ENCODE data around the gene GIT2. TPM values are rescaled to one million over a fixed set of nuclear protein-coding genes. Genes with fewer than 3 reads are reported as not detected.

The GIT2 gene
- total RNA-seq, 1 experiment from 2014 or later = 40.0 TPM

GRCh38 chr12:109925185-109925840 lies 70.9 kb downstream of the GIT2 start:
- CTCF ChIA-PET = no interaction called here
- no TSS peak for BruUV-seq (replicated peaks)
- intact Hi-C loops (cut with micrococcal nuclease; ENCODE audit: unreplicated experiment) = loop anchor here (10.0 kb wide), 1 partner anchor 71 kb away; no protein-coding TSS in a partner anchor
- no peak overlapping the region for H3K4me3 ChIP-seq (ENCODE audit: low read depth in 2 of 2, low read length in 2 of 2)
- ATAC-seq = no peak
- H3K27me3 ChIP-seq (ENCODE audit: control insufficient read depth, insufficient read depth, low read length) = no peaks in the 10 kb centered on the region
- in situ Hi-C loops (cut with HindIII; ENCODE audit: low pct_unique_long_range_greater_than_20kb, low sequenced_read_pairs) = no loop called here
- H3K9me3 ChIP-seq (ENCODE audit: control insufficient read depth, insufficient read depth, low read depth, low read length) = no peaks in the 10 kb centered on the region
- no peak for DNase-seq (ENCODE audit: low read depth, low spot score)
- no peaks in the 10 kb centered on the region for H3K36me3 ChIP-seq (ENCODE audit: control insufficient read depth, insufficient read depth, low read length)
- H3K27ac ChIP-seq (ENCODE audit: low read length) = no peak overlapping the region
- POLR2A ChIA-PET = interaction anchor here (0.6 kb wide), 1 partner anchor 297 kb away, joined by 4 read pairs; no protein-coding TSS in a partner anchor
- no peak for TF ChIP-seq POLR2AphosphoS5 (IDR thresholded peaks at IDR 0.05; ENCODE audit: low read depth, low read length)
- TF ChIP-seq TCF7L2 (IDR thresholded peaks at IDR 0.05; ENCODE audit: low read depth, low read length) = no peak
- TF ChIP-seq, protein P1, sequence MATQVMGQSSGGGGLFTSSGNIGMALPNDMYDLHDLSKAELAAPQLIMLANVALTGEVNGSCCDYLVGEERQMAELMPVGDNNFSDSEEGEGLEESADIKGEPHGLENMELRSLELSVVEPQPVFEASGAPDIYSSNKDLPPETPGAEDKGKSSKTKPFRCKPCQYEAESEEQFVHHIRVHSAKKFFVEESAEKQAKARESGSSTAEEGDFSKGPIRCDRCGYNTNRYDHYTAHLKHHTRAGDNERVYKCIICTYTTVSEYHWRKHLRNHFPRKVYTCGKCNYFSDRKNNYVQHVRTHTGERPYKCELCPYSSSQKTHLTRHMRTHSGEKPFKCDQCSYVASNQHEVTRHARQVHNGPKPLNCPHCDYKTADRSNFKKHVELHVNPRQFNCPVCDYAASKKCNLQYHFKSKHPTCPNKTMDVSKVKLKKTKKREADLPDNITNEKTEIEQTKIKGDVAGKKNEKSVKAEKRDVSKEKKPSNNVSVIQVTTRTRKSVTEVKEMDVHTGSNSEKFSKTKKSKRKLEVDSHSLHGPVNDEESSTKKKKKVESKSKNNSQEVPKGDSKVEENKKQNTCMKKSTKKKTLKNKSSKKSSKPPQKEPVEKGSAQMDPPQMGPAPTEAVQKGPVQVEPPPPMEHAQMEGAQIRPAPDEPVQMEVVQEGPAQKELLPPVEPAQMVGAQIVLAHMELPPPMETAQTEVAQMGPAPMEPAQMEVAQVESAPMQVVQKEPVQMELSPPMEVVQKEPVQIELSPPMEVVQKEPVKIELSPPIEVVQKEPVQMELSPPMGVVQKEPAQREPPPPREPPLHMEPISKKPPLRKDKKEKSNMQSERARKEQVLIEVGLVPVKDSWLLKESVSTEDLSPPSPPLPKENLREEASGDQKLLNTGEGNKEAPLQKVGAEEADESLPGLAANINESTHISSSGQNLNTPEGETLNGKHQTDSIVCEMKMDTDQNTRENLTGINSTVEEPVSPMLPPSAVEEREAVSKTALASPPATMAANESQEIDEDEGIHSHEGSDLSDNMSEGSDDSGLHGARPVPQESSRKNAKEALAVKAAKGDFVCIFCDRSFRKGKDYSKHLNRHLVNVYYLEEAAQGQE (IDR thresholded peaks at IDR 0.05; ENCODE audit: insufficient read depth in 1 of 2, low read depth in 2 of 2, low read length in 1 of 2) = no peak
- TF ChIP-seq SIN3A (IDR thresholded peaks at IDR 0.05; ENCODE audit: borderline replicate concordance, insufficient read depth, low read depth, low read length) = no peak
- no peak for TF ChIP-seq CTCF (IDR thresholded peaks at IDR 0.05)
- H3K4me1 ChIP-seq (ENCODE audit: control insufficient read depth, insufficient read depth, low read length) = no peaks in the 10 kb centered on the region

GRCh38 chr12:109923481-109924245 lies 72.5 kb downstream of the GIT2 start:
- no peak overlapping the region for H3K27ac ChIP-seq (ENCODE audit: low read length)
- H3K27me3 ChIP-seq (ENCODE audit: control insufficient read depth, insufficient read depth, low read length) = no peaks in the 10 kb centered on the region
- TF ChIP-seq CTCF (IDR thresholded peaks at IDR 0.05) = no peak
- TF ChIP-seq, protein P1 (IDR thresholded peaks at IDR 0.05; ENCODE audit: insufficient read depth in 1 of 2, low read depth in 2 of 2, low read length in 1 of 2) = no peak
- no peak for TF ChIP-seq TCF7L2 (IDR thresholded peaks at IDR 0.05; ENCODE audit: low read depth, low read length)
- no peak for TF ChIP-seq SIN3A (IDR thresholded peaks at IDR 0.05; ENCODE audit: borderline replicate concordance, insufficient read depth, low read depth, low read length)
- TF ChIP-seq POLR2AphosphoS5 (IDR thresholded peaks at IDR 0.05; ENCODE audit: low read depth, low read length) = no peak
- in situ Hi-C loops (cut with HindIII; ENCODE audit: low pct_unique_long_range_greater_than_20kb, low sequenced_read_pairs) = no loop called here
- no peak for DNase-seq (ENCODE audit: low read depth, low spot score)
- no peaks in the 10 kb centered on the region for H3K36me3 ChIP-seq (ENCODE audit: control insufficient read depth, insufficient read depth, low read length)
- no peaks in the 10 kb centered on the region for H3K9me3 ChIP-seq (ENCODE audit: control insufficient read depth, insufficient read depth, low read depth, low read length)
- H3K4me1 ChIP-seq (ENCODE audit: control insufficient read depth, insufficient read depth, low read length) = no peaks in the 10 kb centered on the region
- ChIA-PET CTCF (no interaction called here), POLR2A (no interaction called here)
- no peak overlapping the region for H3K4me3 ChIP-seq (ENCODE audit: low read depth in 2 of 2, low read length in 2 of 2)
- intact Hi-C loops (cut with micrococcal nuclease; ENCODE audit: unreplicated experiment) = loop anchor here (10.0 kb wide), 1 partner anchor 69 kb away; no protein-coding TSS in a partner anchor
- BruUV-seq (replicated peaks) = no TSS peak
- ATAC-seq = no peak

All from Panc1 (cell line).